ENCODE results near the gene NONO. TPM values are rescaled to one million over a fixed set of nuclear protein-coding genes. Genes with fewer than 3 reads are reported as not detected.

NONO gene
- polyA plus RNA-seq, 1 of the 3 experiments (the other 2 are of a cell fraction): 288 TPM

- TF ChIP-seq REST (IDR thresholded peaks at IDR 0.05; ENCODE audit: low read depth, low read length) (no peak), TAF1 (IDR thresholded peaks at IDR 0.05; ENCODE audit: borderline replicate concordance, low read depth, low read length) (peak; percentile 68), YY1 (IDR thresholded peaks at IDR 0.05; ENCODE audit: low read depth) (peak; percentile 74; the same call in 1 of the 2 replicates), RFX5 (IDR thresholded peaks at IDR 0.05; ENCODE audit: low read length) (peak; percentile 60; the same call in 1 of the 2 replicates), POLR2AphosphoS5 (IDR thresholded peaks at IDR 0.05; ENCODE audit: low read depth, low read length) (peak; percentile 93)
These were observed at the start of gene NONO (continued) for GRCh38 chrX:71283403-71284143.

DNA sequence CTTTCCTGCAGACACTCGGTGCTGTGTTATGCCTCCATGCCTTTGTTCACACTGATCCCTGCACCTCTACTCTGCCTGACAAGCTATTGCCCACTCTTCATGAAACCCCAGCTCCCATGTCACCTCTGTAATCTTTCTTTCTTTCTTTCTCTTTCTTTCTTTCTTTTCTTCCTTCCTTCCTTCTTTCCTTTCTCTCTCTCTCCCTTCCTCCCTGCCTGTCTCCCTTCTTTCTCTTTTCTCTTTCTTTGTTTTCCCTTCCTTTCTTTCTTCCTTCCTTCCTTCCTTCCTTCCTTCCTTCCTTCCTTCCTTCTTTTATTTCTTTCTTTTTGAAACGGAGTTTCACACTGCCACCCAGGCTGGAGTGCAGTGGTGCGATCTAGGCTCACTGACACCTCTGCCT is 48.0 kb upstream of the NONO start:
- H3K9ac ChIP-seq: no peak overlapping the region
- DNase-seq: no peak
- no peaks in the 10 kb centered on the region for H3F3A ChIP-seq (replicated peaks; ENCODE audit: insufficient read depth)
- no peaks in the 10 kb centered on the region for H3K9me2 ChIP-seq
- no peak overlapping the region for H3K4me3 ChIP-seq (ENCODE audit: low read depth in 2 of 2, low read length in 1 of 2)
- no peak overlapping the region for H2AFZ ChIP-seq (ENCODE audit: low read depth)
- H3K79me2 ChIP-seq (ENCODE audit: insufficient read depth): no peaks in the 10 kb centered on the region
- no peak overlapping the region for H3K4me2 ChIP-seq
- ChIA-PET CTCF (no interaction called here), POLR2A (no interaction called here)
- no peaks in the 10 kb centered on the region for H3K4me1 ChIP-seq (ENCODE audit: control insufficient read depth in 1 of 2, insufficient read depth in 2 of 2, low read depth in 1 of 2, low read length in 1 of 2)
- TF ChIP-seq ZBTB33 (IDR thresholded peaks at IDR 0.05; ENCODE audit: borderline replicate concordance, low read depth): no peak
- no peak for TF ChIP-seq MXI1 (IDR thresholded peaks at IDR 0.05; ENCODE audit: low read depth, low read length)
- no peak for TF ChIP-seq JUND (IDR thresholded peaks at IDR 0.05)
- TF ChIP-seq POLR2AphosphoS5 (IDR thresholded peaks at IDR 0.05; ENCODE audit: low read depth, low read length): no peak
- peaks cover 36% of the 10 kb centered on the region; the same call in 1 of the 2 replicates for H3K27me3 ChIP-seq (ENCODE audit: insufficient read depth)
- H3K36me3 ChIP-seq (replicated peaks in 1 of 2; ENCODE audit: control insufficient read depth in 1 of 2, insufficient read depth in 2 of 2, low read length in 1 of 2): no peaks in the 10 kb centered on the region
- no peaks in the 10 kb centered on the region for H3K9me3 ChIP-seq
- H4K20me1 ChIP-seq (ENCODE audit: insufficient read depth): no peaks in the 10 kb centered on the region
- WGBS (ENCODE audit: low lambda C conversion rate): 49% methylated on average over 3 of the region's 3 CpGs
- no peak overlapping the region for H3K27ac ChIP-seq (ENCODE audit: low read depth in 2 of 2, low read length in 1 of 2)

- POLR2A ChIA-PET: no interaction called here
- no peaks in the 10 kb centered on the region for H3F3A ChIP-seq (replicated peaks; ENCODE audit: insufficient read depth)
- H3K27ac ChIP-seq (ENCODE audit: low read depth in 2 of 2, low read length in 1 of 2): no peak overlapping the region
- no peaks in the 10 kb centered on the region for H3K4me1 ChIP-seq (ENCODE audit: control insufficient read depth in 1 of 2, insufficient read depth in 2 of 2, low read depth in 1 of 2, low read length in 1 of 2)
- H3K9ac ChIP-seq: no peak overlapping the region
- H3K9me2 ChIP-seq: no peaks in the 10 kb centered on the region
- peaks cover 0 to 6% of the 10 kb centered on the region in 2 experiments for H3K36me3 ChIP-seq (replicated peaks in 1 of 2; ENCODE audit: control insufficient read depth in 1 of 2, insufficient read depth in 2 of 2, low read length in 1 of 2)
- 22% methylated on average over 1 of the region's 1 CpG for WGBS (ENCODE audit: low lambda C conversion rate)
- no peak for DNase-seq
- no peak overlapping the region for H3K4me2 ChIP-seq
- no peak overlapping the region for H3K4me3 ChIP-seq (ENCODE audit: low read depth in 2 of 2, low read length in 1 of 2)
- H3K27me3 ChIP-seq (ENCODE audit: insufficient read depth): peaks cover 34% of the 10 kb centered on the region; the same call in 1 of the 2 replicates
- no peaks in the 10 kb centered on the region for H3K9me3 ChIP-seq
- no peaks in the 10 kb centered on the region for H3K79me2 ChIP-seq (ENCODE audit: insufficient read depth)
- CTCF ChIA-PET: no interaction called here
- H2AFZ ChIP-seq (ENCODE audit: low read depth): no peak overlapping the region
- H4K20me1 ChIP-seq (ENCODE audit: insufficient read depth): no peaks in the 10 kb centered on the region
- TF ChIP-seq ELF1 (IDR thresholded peaks at IDR 0.05): no peak
- TF ChIP-seq, protein P1, sequence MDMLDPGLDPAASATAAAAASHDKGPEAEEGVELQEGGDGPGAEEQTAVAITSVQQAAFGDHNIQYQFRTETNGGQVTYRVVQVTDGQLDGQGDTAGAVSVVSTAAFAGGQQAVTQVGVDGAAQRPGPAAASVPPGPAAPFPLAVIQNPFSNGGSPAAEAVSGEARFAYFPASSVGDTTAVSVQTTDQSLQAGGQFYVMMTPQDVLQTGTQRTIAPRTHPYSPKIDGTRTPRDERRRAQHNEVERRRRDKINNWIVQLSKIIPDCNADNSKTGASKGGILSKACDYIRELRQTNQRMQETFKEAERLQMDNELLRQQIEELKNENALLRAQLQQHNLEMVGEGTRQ (IDR thresholded peaks at IDR 0.05; ENCODE audit: borderline replicate concordance, low read depth, low read length): no peak
- TF ChIP-seq RXRA (IDR thresholded peaks at IDR 0.05; ENCODE audit: borderline replicate concordance, low read depth): no peak
- no peak for TF ChIP-seq JUND (IDR thresholded peaks at IDR 0.05)
- no peak for TF ChIP-seq NFIC (IDR thresholded peaks at IDR 0.05; ENCODE audit: borderline replicate concordance)
- TF ChIP-seq ZBTB33 (IDR thresholded peaks at IDR 0.05; ENCODE audit: borderline replicate concordance, low read depth): no peak
- TF ChIP-seq, protein P2, sequence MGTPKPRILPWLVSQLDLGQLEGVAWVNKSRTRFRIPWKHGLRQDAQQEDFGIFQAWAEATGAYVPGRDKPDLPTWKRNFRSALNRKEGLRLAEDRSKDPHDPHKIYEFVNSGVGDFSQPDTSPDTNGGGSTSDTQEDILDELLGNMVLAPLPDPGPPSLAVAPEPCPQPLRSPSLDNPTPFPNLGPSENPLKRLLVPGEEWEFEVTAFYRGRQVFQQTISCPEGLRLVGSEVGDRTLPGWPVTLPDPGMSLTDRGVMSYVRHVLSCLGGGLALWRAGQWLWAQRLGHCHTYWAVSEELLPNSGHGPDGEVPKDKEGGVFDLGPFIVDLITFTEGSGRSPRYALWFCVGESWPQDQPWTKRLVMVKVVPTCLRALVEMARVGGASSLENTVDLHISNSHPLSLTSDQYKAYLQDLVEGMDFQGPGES (IDR thresholded peaks at IDR 0.05; ENCODE audit: low read depth, low read length): no peak
- TF ChIP-seq RFX5 (IDR thresholded peaks at IDR 0.05; ENCODE audit: low read length): no peak
- no peak for TF ChIP-seq FOXM1 (IDR thresholded peaks at IDR 0.05; ENCODE audit: low read depth)
These were observed 46.6 kb upstream of the NONO start for GRCh38 chrX:71236836-71237235.

All from SK-N-SH (cell line).